ENCODE data around the gene PTPRG. TPM values are rescaled to one million over a fixed set of nuclear protein-coding genes. Genes with fewer than 3 reads are reported as not detected.

PTPRG gene
- total and polyA plus RNA-seq, 2 of the 13 experiments (the other 11 are each of a cell fraction or from before 2014, with no cell fraction given), result 8.0 to 25.3 TPM

GRCh38 chr3:61915296-61915695, 353.9 kb downstream of the PTPRG start (continued):
- TF ChIP-seq TFE3 (CRISPR knock-in tag; IDR thresholded peaks at IDR 0.05) (no peak), ARNT2 (CRISPR knock-in tag; IDR thresholded peaks at IDR 0.05; ENCODE audit: low read depth) (no peak), ZNF274 (CRISPR knock-in tag; IDR thresholded peaks at IDR 0.05) (no peak), ARID4A (CRISPR knock-in tag; IDR thresholded peaks at IDR 0.05; ENCODE audit: borderline replicate concordance) (no peak)

- ATAC-seq (no peak), FAIRE-seq (no peak), DNase-seq (ENCODE audit: low spot score) (no peak)
- no peak overlapping the region for H3K9ac ChIP-seq (ENCODE audit: insufficient read depth, low read depth, low read length)
- in situ Hi-C loops (cut with HindIII; ENCODE audit: extremely low pct_ligation_motif_present, low pct_unique_long_range_greater_than_20kb), result no loop called here
- no peaks in the 10 kb centered on the region for H3K27me3 ChIP-seq (ENCODE audit: control insufficient read depth in 1 of 2, insufficient read depth in 2 of 2, low read length in 2 of 2)
- no peak overlapping the region for H2AFZ ChIP-seq (ENCODE audit: low read length)
- H3K79me2 ChIP-seq (ENCODE audit: insufficient read depth, low read length), result peaks cover 3% of the 10 kb centered on the region
- POLR2A ChIA-PET, result no interaction called here
- H3K36me3 ChIP-seq (replicated peaks in 1 of 2; ENCODE audit: control insufficient read depth in 1 of 2, insufficient read depth in 2 of 2, low read length in 2 of 2), result no peaks in the 10 kb centered on the region
- TF ChIP-seq SMARCC2 (IDR thresholded peaks at IDR 0.05), result no peak
- TF ChIP-seq ZNF720 (CRISPR knock-in tag; IDR thresholded peaks at IDR 0.05), result no peak
- no peak for TF ChIP-seq ZNF83 (CRISPR knock-in tag; IDR thresholded peaks at IDR 0.05; ENCODE audit: borderline replicate concordance)
- TF ChIP-seq KLF15 (CRISPR knock-in tag; IDR thresholded peaks at IDR 0.05; ENCODE audit: borderline replicate concordance), result no peak
- TF ChIP-seq ZNF44 (CRISPR knock-in tag; IDR thresholded peaks at IDR 0.05), result no peak
- no peak for TF ChIP-seq NR3C1 (CRISPR knock-in tag; IDR thresholded peaks at IDR 0.05)
- peak; percentile 19; the same call in 1 of the 2 replicates for TF ChIP-seq CTCF (CRISPR knock-in tag; IDR thresholded peaks at IDR 0.05)
- no peaks in the 10 kb centered on the region for H3K4me1 ChIP-seq (ENCODE audit: insufficient read depth, low read length)
- CTCF ChIA-PET (ENCODE audit: low intra/inter-chr PET ratio, low total read pairs), result no interaction called here
- no peaks in the 10 kb centered on the region for H3K9me3 ChIP-seq (ENCODE audit: low read length)
- no peak overlapping the region for H3K4me3 ChIP-seq (replicated peaks in 1 of 3; ENCODE audit: insufficient read depth in 1 of 3, low read depth in 2 of 3, low read length in 3 of 3)
- H4K20me1 ChIP-seq (ENCODE audit: insufficient read depth, low read length), result no peaks in the 10 kb centered on the region
- WGBS (ENCODE audit: low lambda C conversion rate), result 95% methylated on average over 4 of the region's 4 CpGs
- no TSS peak for BruUV-seq (replicated peaks)
- H3K4me2 ChIP-seq (ENCODE audit: low read depth, low read length), result no peak overlapping the region
- intact Hi-C loops (cut with micrococcal nuclease; ENCODE audit: unreplicated experiment), result no loop called here
- no peak overlapping the region for H3K27ac ChIP-seq (ENCODE audit: extremely low read length, insufficient read depth, low read length)
Measured at GRCh38 chr3:61919371-61919770, 358.0 kb downstream of the PTPRG start.

Measured in HepG2 (cell line).